Ascending aorta (tissue), 2 donors: ENCODE measurements around the gene WDR59. TPM values are rescaled to one million over a fixed set of nuclear protein-coding genes. Genes with fewer than 3 reads are reported as not detected.

ENCODE experiments used
- DNase-seq, 2 donors: peaks; one replicate each; pipeline ENCODE4 v3.0.0-alpha.2; 2019; ENCODE audit warnings: low spot score in 2 of 2
- H3K27ac ChIP-seq, 2 donors: fragments of 200-600 bp; sonication (generic); one replicate each; pipeline ENCODE4 v1.5.1; 2016 to 2017; ENCODE audit warnings: mild to moderate bottlenecking in 1 of 2
- H3K27me3 ChIP-seq: fragments of 200-600 bp; sonication (generic); one replicate; pipeline ENCODE4 v1.5.1; 2017
- H3K36me3 ChIP-seq, 2 donors: fragments of 200-600 bp; sonication (generic); one replicate each; pipeline ENCODE4 v1.5.1; 2016
- H3K4me1 ChIP-seq, 2 donors: fragments of 200-600 bp; sonication (generic); one replicate each; pipeline ENCODE4 v1.5.1; 2016 to 2017; ENCODE audit warnings: mild to moderate bottlenecking in 1 of 2
- H3K4me3 ChIP-seq, 2 donors: fragments of 200-600 bp; sonication (generic); one replicate each; pipeline ENCODE4 v1.5.1; 2016 to 2017; ENCODE audit warnings: mild to moderate bottlenecking in 1 of 2
- H3K9me3 ChIP-seq, 2 donors: fragments of 200-600 bp; sonication (generic); one replicate each; pipeline ENCODE4 v1.5.1; 2016
- CTCF ChIP-seq, 3 experiments: fragments of 200-600 bp in 2 of 3; fragments of 450-650 bp in 1 of 3; sonication (generic) in 2 of 3; IDR thresholded peaks; one replicate each; pipeline ENCODE4 v1.5.1; 2016 to 2019; ENCODE audit warnings: antibody characterized with exemption in 3 of 3, mild to moderate bottlenecking in 1 of 3, moderate library complexity in 1 of 3
- intact Hi-C: fragments of 100-400 bp; cut with DNase I; formaldehyde crosslinking; loops from one replicate; pipeline ENCODE4 v1.15.1; 2023
- total RNA-seq: library from RNA; depleted of rRNA; stranded (reverse); fragments of >200 nt; gene quantifications from one replicate; pipeline ENCODE4 v1.1.0, GENCODE V29; 2016

The WDR59 gene
- total RNA-seq, 1 donor from 2014 or later = 22.0 TPM

- TF ChIP-seq CTCF (IDR thresholded peaks at IDR 0.05) = no peak
- no peak overlapping the region for H3K4me3 ChIP-seq
- H3K4me1 ChIP-seq = peaks cover 0 to 9% of the 10 kb centered on the region in 2 donors
- intact Hi-C loops = loop anchor here (10.0 kb wide), 1 partner anchor 643 kb away; the partner anchor contains the start of gene ADAT1
- DNase-seq = no peak
- H3K27ac ChIP-seq = no peak overlapping the region
- no peaks in the 10 kb centered on the region for H3K9me3 ChIP-seq
- peaks cover 0 to 12% of the 10 kb centered on the region in 2 donors for H3K36me3 ChIP-seq
- no peaks in the 10 kb centered on the region for H3K27me3 ChIP-seq
Observed at GRCh38 chr16:74982256-74982655, 2.7 kb downstream of the WDR59 start.

- H3K4me1 ChIP-seq = no peaks in the 10 kb centered on the region
- intact Hi-C loops = no loop called here
- H3K27me3 ChIP-seq = no peaks in the 10 kb centered on the region
- no peak for TF ChIP-seq CTCF (IDR thresholded peaks at IDR 0.05)
- H3K9me3 ChIP-seq = no peaks in the 10 kb centered on the region
- no peak for DNase-seq
- H3K4me3 ChIP-seq = no peak overlapping the region
- no peak overlapping the region for H3K27ac ChIP-seq
- H3K36me3 ChIP-seq = peaks cover 4 to 27% of the 10 kb centered on the region in 2 donors
Observed at GRCh38 chr16:74975591-74975990, 9.3 kb downstream of the WDR59 start.

GRCh38 chr16:74973304-74973703 is 11.6 kb downstream of the WDR59 start:
- Histone ChIP-seq H3K27me3 (no peaks in the 10 kb centered on the region), H3K27ac (no peak overlapping the region), H3K4me3 (no peak overlapping the region), H3K9me3 (no peaks in the 10 kb centered on the region), H3K36me3 (peaks cover 4 to 22% of the 10 kb centered on the region in 2 donors), H3K4me1 (no peaks in the 10 kb centered on the region)
- no peak for TF ChIP-seq CTCF (IDR thresholded peaks at IDR 0.05)
- intact Hi-C loops = no loop called here
- no peak for DNase-seq

- intact Hi-C loops = no loop called here
- DNase-seq = no peak
- no peak for TF ChIP-seq CTCF (IDR thresholded peaks at IDR 0.05)
- peaks cover 30 to 67% of the 10 kb centered on the region in 2 donors for H3K36me3 ChIP-seq
- H3K4me3 ChIP-seq = no peak overlapping the region
- no peak overlapping the region for H3K27ac ChIP-seq
- H3K27me3 ChIP-seq = no peaks in the 10 kb centered on the region
- no peaks in the 10 kb centered on the region for H3K9me3 ChIP-seq
- H3K4me1 ChIP-seq = no peaks in the 10 kb centered on the region
Observed at GRCh38 chr16:74954763-74955162, 30.2 kb downstream of the WDR59 start.

GRCh38 chr16:74951681-74952080 is 33.2 kb downstream of the WDR59 start:
- intact Hi-C loops = no loop called here
- no peak for TF ChIP-seq CTCF (IDR thresholded peaks at IDR 0.05)
- no peak overlapping the region for H3K27ac ChIP-seq
- peaks cover 47 to 72% of the 10 kb centered on the region in 2 donors for H3K36me3 ChIP-seq
- H3K4me1 ChIP-seq = no peaks in the 10 kb centered on the region
- no peaks in the 10 kb centered on the region for H3K27me3 ChIP-seq
- H3K9me3 ChIP-seq = no peaks in the 10 kb centered on the region
- no peak overlapping the region for H3K4me3 ChIP-seq
- DNase-seq = no peak

- H3K27me3 ChIP-seq = no peaks in the 10 kb centered on the region
- intact Hi-C loops = no loop called here
- peaks cover 49 to 73% of the 10 kb centered on the region in 2 donors for H3K36me3 ChIP-seq
- H3K9me3 ChIP-seq = no peaks in the 10 kb centered on the region
- no peak overlapping the region for H3K4me3 ChIP-seq
- TF ChIP-seq CTCF (IDR thresholded peaks at IDR 0.05) = no peak
- DNase-seq = no peak
- no peaks in the 10 kb centered on the region for H3K4me1 ChIP-seq
- no peak overlapping the region for H3K27ac ChIP-seq
Observed at GRCh38 chr16:74951206-74951605, 33.7 kb downstream of the WDR59 start.
